WTC11 (cell line): ENCODE measurements around the gene USP13.

Source experiments
- CREB1 ChIP-seq: sonication (generic); formaldehyde crosslinking; IDR thresholded peaks from 2 replicates; pipeline ENCODE4 v1.8.0; 2023; ENCODE audit warnings: mild to moderate bottlenecking, missing genetic modification reagents
- ETV6 ChIP-seq: sonication (generic); formaldehyde crosslinking; IDR thresholded peaks from 2 replicates; pipeline ENCODE4 v1.8.1; 2022; ENCODE audit warnings: mild to moderate bottlenecking, missing genetic modification reagents
- NFYB ChIP-seq: sonication (generic); formaldehyde crosslinking; conservative IDR thresholded peaks from 2 replicates; pipeline ENCODE4 v1.8.0; 2022; ENCODE audit warnings: low read depth, missing genetic modification reagents
- TF ChIP-seq, protein P1 (sequence below): fragments of 200-600 bp; IDR thresholded peaks from 2 replicates; pipeline ENCODE4 v1.8.0; 2022; ENCODE audit warnings: antibody characterized with exemption
- TF ChIP-seq, protein P2 (sequence below): sonication (generic); formaldehyde crosslinking; IDR thresholded peaks from 2 replicates; pipeline ENCODE4 v1.8.0; 2023; ENCODE audit warnings: missing genetic modification reagents, mild to moderate bottlenecking, borderline replicate concordance
- TF ChIP-seq, protein P3 (sequence below): sonication (generic); formaldehyde crosslinking; IDR thresholded peaks from 2 replicates; pipeline ENCODE4 v1.8.1; 2023; ENCODE audit warnings: mild to moderate bottlenecking, missing genetic modification reagents, borderline replicate concordance

DNA sequence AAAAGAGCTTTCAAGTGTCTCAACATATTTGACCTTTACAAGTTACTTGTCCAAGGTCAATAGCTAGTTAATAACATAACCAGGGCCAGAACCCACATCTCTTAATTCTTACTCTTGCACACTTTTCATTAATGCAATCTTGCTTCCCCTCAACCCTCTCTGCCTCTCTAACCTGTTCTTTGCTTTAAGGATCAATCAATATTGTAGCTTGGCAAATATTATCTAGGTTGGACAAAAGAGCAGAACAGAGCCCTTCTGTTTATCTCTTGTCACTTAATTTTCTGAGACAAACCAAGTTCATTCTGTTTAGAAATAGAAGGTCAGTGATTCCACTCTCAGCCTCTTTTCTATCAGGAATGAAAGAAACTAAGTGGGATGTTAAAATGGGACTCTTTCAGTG is 180.5 kb downstream of the USP13 start:
- TF ChIP-seq, protein P1, sequence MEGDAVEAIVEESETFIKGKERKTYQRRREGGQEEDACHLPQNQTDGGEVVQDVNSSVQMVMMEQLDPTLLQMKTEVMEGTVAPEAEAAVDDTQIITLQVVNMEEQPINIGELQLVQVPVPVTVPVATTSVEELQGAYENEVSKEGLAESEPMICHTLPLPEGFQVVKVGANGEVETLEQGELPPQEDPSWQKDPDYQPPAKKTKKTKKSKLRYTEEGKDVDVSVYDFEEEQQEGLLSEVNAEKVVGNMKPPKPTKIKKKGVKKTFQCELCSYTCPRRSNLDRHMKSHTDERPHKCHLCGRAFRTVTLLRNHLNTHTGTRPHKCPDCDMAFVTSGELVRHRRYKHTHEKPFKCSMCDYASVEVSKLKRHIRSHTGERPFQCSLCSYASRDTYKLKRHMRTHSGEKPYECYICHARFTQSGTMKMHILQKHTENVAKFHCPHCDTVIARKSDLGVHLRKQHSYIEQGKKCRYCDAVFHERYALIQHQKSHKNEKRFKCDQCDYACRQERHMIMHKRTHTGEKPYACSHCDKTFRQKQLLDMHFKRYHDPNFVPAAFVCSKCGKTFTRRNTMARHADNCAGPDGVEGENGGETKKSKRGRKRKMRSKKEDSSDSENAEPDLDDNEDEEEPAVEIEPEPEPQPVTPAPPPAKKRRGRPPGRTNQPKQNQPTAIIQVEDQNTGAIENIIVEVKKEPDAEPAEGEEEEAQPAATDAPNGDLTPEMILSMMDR: no peak
- TF ChIP-seq ETV6 (CRISPR knock-in tag): no peak
- no peak for TF ChIP-seq NFYB (CRISPR knock-in tag)
- TF ChIP-seq CREB1 (CRISPR knock-in tag): no peak
- TF ChIP-seq, protein P2, sequence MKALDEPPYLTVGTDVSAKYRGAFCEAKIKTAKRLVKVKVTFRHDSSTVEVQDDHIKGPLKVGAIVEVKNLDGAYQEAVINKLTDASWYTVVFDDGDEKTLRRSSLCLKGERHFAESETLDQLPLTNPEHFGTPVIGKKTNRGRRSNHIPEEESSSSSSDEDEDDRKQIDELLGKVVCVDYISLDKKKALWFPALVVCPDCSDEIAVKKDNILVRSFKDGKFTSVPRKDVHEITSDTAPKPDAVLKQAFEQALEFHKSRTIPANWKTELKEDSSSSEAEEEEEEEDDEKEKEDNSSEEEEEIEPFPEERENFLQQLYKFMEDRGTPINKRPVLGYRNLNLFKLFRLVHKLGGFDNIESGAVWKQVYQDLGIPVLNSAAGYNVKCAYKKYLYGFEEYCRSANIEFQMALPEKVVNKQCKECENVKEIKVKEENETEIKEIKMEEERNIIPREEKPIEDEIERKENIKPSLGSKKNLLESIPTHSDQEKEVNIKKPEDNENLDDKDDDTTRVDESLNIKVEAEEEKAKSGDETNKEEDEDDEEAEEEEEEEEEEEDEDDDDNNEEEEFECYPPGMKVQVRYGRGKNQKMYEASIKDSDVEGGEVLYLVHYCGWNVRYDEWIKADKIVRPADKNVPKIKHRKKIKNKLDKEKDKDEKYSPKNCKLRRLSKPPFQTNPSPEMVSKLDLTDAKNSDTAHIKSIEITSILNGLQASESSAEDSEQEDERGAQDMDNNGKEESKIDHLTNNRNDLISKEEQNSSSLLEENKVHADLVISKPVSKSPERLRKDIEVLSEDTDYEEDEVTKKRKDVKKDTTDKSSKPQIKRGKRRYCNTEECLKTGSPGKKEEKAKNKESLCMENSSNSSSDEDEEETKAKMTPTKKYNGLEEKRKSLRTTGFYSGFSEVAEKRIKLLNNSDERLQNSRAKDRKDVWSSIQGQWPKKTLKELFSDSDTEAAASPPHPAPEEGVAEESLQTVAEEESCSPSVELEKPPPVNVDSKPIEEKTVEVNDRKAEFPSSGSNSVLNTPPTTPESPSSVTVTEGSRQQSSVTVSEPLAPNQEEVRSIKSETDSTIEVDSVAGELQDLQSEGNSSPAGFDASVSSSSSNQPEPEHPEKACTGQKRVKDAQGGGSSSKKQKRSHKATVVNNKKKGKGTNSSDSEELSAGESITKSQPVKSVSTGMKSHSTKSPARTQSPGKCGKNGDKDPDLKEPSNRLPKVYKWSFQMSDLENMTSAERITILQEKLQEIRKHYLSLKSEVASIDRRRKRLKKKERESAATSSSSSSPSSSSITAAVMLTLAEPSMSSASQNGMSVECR (CRISPR knock-in tag): no peak
- TF ChIP-seq, protein P3, sequence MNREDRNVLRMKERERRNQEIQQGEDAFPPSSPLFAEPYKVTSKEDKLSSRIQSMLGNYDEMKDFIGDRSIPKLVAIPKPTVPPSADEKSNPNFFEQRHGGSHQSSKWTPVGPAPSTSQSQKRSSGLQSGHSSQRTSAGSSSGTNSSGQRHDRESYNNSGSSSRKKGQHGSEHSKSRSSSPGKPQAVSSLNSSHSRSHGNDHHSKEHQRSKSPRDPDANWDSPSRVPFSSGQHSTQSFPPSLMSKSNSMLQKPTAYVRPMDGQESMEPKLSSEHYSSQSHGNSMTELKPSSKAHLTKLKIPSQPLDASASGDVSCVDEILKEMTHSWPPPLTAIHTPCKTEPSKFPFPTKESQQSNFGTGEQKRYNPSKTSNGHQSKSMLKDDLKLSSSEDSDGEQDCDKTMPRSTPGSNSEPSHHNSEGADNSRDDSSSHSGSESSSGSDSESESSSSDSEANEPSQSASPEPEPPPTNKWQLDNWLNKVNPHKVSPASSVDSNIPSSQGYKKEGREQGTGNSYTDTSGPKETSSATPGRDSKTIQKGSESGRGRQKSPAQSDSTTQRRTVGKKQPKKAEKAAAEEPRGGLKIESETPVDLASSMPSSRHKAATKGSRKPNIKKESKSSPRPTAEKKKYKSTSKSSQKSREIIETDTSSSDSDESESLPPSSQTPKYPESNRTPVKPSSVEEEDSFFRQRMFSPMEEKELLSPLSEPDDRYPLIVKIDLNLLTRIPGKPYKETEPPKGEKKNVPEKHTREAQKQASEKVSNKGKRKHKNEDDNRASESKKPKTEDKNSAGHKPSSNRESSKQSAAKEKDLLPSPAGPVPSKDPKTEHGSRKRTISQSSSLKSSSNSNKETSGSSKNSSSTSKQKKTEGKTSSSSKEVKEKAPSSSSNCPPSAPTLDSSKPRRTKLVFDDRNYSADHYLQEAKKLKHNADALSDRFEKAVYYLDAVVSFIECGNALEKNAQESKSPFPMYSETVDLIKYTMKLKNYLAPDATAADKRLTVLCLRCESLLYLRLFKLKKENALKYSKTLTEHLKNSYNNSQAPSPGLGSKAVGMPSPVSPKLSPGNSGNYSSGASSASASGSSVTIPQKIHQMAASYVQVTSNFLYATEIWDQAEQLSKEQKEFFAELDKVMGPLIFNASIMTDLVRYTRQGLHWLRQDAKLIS: no peak
